ENCODE measurements around the gene OR13J1.

DNA sequence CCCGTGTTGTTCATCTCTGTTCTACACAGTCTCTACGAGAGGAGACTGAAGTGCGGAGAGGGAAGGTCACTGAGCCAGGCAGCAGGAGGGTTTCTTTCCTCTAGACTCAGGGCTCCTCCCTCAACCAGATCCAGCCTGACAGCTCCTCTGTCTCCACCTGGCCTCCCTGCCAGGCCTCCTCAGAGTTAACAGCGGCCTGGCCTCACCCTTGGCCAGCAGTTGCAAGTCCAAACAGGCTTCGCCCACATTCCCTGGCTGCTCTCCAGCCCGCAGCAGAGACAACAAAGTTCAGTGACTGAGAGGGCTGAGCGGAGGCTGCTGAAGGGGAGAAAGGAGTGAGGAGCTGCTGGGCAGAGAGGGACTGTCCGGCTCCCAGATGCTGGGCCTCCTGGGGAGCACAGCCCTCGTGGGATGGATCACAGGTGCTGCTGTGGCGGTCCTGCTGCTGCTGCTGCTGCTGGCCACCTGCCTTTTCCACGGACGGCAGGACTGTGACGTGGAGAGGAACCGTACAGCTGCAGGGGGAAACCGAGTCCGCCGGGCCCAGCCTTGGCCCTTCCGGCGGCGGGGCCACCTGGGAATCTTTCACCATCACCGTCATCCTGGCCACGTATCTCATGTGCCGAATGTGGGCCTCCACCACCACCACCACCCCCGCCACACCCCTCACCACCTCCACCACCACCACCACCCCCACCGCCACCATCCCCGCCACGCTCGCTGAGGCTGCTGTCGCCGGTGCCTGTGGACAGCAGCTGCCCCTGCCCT is 35.9 kb upstream of the OR13J1 start, which contains the start of gene HRCT1:
- TF ChIP-seq EZH2 (IDR thresholded peaks at IDR 0.05; ENCODE audit: borderline replicate concordance, low read length) (no peak), CTCF (conservative IDR thresholded peaks at IDR 0.05 in 1 of 2, IDR thresholded peaks at IDR 0.05 in 1 of 2; ENCODE audit: extremely low read depth in 1 of 2, insufficient read depth in 1 of 2, low read depth in 1 of 2, low read length in 2 of 2) (no peak)
